Bronchial epithelial cell (primary cell): ENCODE measurements around the gene THOC1. TPM values are rescaled to one million over a fixed set of nuclear protein-coding genes. Genes with fewer than 3 reads are reported as not detected.

Source experiments
- DNase-seq: peaks from one replicate; pipeline ENCODE4 v3.0.0-alpha.2; 2010; ENCODE audit warnings: low read depth
- FAIRE-seq: peaks from 2 replicates; lab custom pipeline; 2011; peaks lifted over from hg19 to GRCh38; lab: Jason Lieb, UNC
- H3K27me3 ChIP-seq: 2 replicates; pipeline ENCODE4 v1.5.1; 2011; ENCODE audit warnings: low read length; ENCODE audit not compliant: control insufficient read depth, insufficient read depth
- H3K36me3 ChIP-seq: 2 replicates; pipeline ENCODE4 v1.5.1; 2011; ENCODE audit warnings: low read length; ENCODE audit not compliant: control insufficient read depth, insufficient read depth
- H3K4me3 ChIP-seq: 2 replicates; pipeline ENCODE4 v1.5.1; 2011; ENCODE audit warnings: mild to moderate bottlenecking, low read depth, low read length, control low read depth
- CTCF ChIP-seq: IDR thresholded peaks from 2 replicates; pipeline ENCODE4 v1.5.1; 2011; ENCODE audit warnings: mild to moderate bottlenecking, moderate library complexity, low read length, control low read depth, inconsistent platforms; ENCODE audit not compliant: insufficient read depth, severe bottlenecking
- total RNA-seq: library from RNA; depleted of rRNA; stranded (reverse); fragments of >200 nt; gene quantifications from 2 replicates; pipeline ENCODE4 v1.2.1, GENCODE V29; 2014

The THOC1 gene
- 32.1 and 35.7 TPM in 2 replicates for total RNA-seq

- FAIRE-seq (no peak), DNase-seq (peak; percentile 88)
- no peaks in the 10 kb centered on the region for H3K27me3 ChIP-seq
- no peak for TF ChIP-seq CTCF
- peaks cover 3% of the 10 kb centered on the region for H3K36me3 ChIP-seq
- H3K4me3 ChIP-seq: peak within 1 kb of the TSS; percentile 80
These were observed at the start of gene THOC1 for GRCh38 chr18:267688-268552. Gene THOC1 (minus strand): TSS chr18:268047. CDS start chr18:268019, 28 bp downstream.

GRCh38 chr18:317618-318017 lies 49.8 kb upstream of the THOC1 start:
- Histone ChIP-seq H3K27me3 (no peaks in the 10 kb centered on the region), H3K4me3 (no peak overlapping the region)
- no peak for FAIRE-seq

GRCh38 chr18:316393-316792 lies 48.5 kb upstream of the THOC1 start:
- H3K4me3 ChIP-seq: no peak overlapping the region
- H3K27me3 ChIP-seq: no peaks in the 10 kb centered on the region
- no peak for TF ChIP-seq CTCF
- FAIRE-seq (no peak), DNase-seq (no peak)
- H3K36me3 ChIP-seq: no peaks in the 10 kb centered on the region

More at GRCh38 chr18:317618-318017, 49.8 kb upstream of the THOC1 start:
- H3K36me3 ChIP-seq: no peaks in the 10 kb centered on the region
- DNase-seq: no peak
- no peak for TF ChIP-seq CTCF

- FAIRE-seq: no peak
- TF ChIP-seq CTCF: no peak
- H3K27me3 ChIP-seq: no peaks in the 10 kb centered on the region
- H3K36me3 ChIP-seq: no peaks in the 10 kb centered on the region
- H3K4me3 ChIP-seq: no peak overlapping the region
- no peak for DNase-seq
These were observed 46.1 kb upstream of the THOC1 start for GRCh38 chr18:313931-314330.

GRCh38 chr18:312415-312814 lies 44.6 kb upstream of the THOC1 start:
- FAIRE-seq: no peak
- Histone ChIP-seq H3K36me3 (no peaks in the 10 kb centered on the region), H3K4me3 (no peak overlapping the region), H3K27me3 (no peaks in the 10 kb centered on the region)
- no peak for TF ChIP-seq CTCF
- DNase-seq: no peak
